Measurements from ENCODE around the gene ADARB2.
"Not testable (repeated sequence)": the region's sequence is repeated elsewhere in the genome, so short reads cannot be mapped to it uniquely, and the experiment has no call there.

The ADARB2 gene

DNA sequence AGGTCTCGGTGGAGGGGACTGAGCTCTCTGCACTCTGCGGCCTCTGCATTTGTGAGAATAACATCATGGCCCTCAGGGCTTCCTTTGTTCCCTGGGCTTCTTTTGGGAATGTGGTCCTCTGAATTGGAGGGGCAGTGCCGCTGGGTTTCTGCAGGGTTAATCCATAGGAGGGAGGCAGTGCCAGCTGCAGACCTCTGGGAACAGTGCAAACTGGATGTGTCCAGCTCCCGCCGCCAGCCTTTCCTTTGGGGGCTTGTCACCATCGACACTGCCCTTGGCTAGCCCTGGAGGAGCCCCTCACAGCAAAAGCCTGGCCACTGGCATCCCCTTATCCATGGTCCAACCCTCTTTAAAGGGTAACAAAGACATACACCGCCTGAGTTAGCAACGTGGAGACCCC lies 507.2 kb downstream of the ADARB2 start:
- Mint-ChIP-seq H3K9me3 (peaks cover 4% of the 10 kb centered on the region), H3K27me3 (peaks cover 4% of the 10 kb centered on the region), H3K27ac (no peak overlapping the region), H3K4me3 (no peak overlapping the region), H3K36me3 (ENCODE audit: low read depth) (no peaks in the 10 kb centered on the region), H3K4me1 (peaks cover 2% of the 10 kb centered on the region)
- DNase-seq = no peak
- no peak for ATAC-seq

DNA sequence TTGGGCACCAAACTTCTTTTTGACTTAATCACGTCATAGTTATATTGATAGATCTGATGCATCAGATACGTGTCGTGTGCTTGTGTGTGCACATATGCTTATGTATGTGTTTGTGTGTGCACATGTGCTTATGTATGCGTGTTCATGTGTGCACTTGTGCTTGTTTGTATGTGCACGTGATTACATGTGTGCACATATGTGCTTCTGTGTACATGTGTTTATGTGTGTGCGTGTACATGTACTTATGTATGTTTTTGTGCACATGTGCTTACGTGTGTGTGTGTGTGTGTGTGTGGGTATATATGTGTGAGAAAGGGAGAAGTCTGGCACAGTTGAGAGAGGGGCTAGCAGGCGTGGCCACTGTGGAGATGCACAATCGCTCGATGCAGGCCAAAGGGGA lies 507.8 kb downstream of the ADARB2 start:
- Mint-ChIP-seq H3K4me3 (no peak overlapping the region), H3K36me3 (ENCODE audit: low read depth) (no peaks in the 10 kb centered on the region), H3K27ac (no peak overlapping the region), H3K4me1 (peaks cover 2% of the 10 kb centered on the region), H3K9me3 (peaks cover 4% of the 10 kb centered on the region), H3K27me3 (peaks cover 4% of the 10 kb centered on the region)
- ATAC-seq = no peak
- no peak for DNase-seq

GRCh38 chr10:1229116-1229515 lies 508.2 kb downstream of the ADARB2 start:
- ATAC-seq (no peak), DNase-seq (no peak)
- peaks cover 2% of the 10 kb centered on the region for H3K4me1 Mint-ChIP-seq
- H3K27ac Mint-ChIP-seq = no peak overlapping the region
- no peaks in the 10 kb centered on the region for H3K36me3 Mint-ChIP-seq (ENCODE audit: low read depth)
- H3K9me3 Mint-ChIP-seq = peaks cover 4% of the 10 kb centered on the region
- no peak overlapping the region for H3K4me3 Mint-ChIP-seq
- peaks cover 6% of the 10 kb centered on the region for H3K27me3 Mint-ChIP-seq

DNA sequence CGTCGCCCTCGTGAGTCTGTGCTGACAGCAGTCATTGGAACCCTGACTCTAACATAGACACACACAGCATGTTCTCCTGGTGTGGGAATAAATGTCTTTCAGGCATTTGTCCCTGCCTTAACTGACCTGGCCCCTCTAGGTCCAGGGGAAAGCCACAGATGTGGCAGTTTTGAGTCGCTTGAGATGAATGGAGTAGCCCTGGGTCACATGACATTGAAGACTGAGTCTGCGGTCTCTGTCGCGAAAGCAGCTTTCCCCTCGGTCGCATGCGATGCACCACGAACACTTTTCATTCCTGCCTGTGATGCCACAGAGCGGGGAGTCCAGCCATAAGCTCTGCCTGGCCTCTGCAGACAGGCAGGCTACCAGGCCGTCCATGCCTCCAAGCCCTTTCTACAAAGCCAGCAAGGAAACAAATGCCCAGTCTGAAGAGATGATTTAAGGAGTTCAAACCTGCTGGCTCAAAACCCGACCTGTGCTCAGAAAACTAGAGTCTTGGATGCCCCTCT lies 508.8 kb downstream of the ADARB2 start:
- DNase-seq = no peak
- Mint-ChIP-seq H3K9me3 (peaks cover 4% of the 10 kb centered on the region), H3K36me3 (ENCODE audit: low read depth) (no peaks in the 10 kb centered on the region), H3K27me3 (peaks cover 6% of the 10 kb centered on the region), H3K27ac (no peak overlapping the region), H3K4me3 (no peak overlapping the region), H3K4me1 (peaks cover 2% of the 10 kb centered on the region)
- no peak for ATAC-seq

DNA sequence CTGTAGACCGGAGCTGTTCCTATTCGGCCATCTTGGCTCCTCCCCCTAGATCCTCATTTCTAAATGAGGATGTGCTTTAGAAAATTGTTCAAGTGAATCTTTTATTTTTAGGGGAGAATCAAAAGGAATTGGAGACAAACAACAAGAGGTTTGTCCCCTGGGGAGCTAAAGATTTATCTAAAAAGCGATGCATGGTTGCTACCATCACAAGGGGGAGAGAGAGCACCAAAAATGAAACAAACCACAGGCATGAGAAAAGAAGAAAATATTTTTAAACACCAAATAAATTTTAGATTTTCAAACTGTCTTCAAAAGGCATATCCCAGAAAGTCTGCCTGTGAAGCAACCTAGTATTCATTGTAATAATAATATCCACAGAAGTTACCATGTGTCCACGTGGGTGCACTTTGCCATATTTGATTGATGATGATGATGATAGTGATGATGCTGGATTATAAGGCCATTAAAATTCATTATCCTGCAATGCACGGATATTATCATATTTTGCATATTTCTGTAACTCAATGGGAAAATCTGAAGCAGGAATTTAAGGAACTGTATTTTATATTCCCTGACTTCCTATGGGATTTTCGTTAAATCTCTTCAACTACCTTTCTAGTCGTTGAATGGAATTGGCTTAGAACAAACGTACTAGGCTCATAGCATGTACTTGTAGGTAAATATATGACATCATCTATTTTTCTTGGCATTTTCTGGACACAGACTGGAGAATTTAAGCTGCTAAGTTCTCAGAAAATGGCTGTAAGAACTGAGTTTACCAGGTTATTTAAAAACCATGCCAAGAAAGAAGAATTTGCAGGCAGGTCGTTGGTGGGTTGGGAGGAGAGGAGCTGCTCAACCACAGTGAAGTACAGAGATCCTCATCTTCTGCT lies 509.6 kb downstream of the ADARB2 start:
- H3K4me1 Mint-ChIP-seq = no peaks in the 10 kb centered on the region
- DNase-seq = no peak
- no peak for ATAC-seq
- H3K9me3 Mint-ChIP-seq = peaks cover 4% of the 10 kb centered on the region
- H3K4me3 Mint-ChIP-seq = no peak overlapping the region
- peaks cover 6% of the 10 kb centered on the region for H3K27me3 Mint-ChIP-seq
- no peaks in the 10 kb centered on the region for H3K36me3 Mint-ChIP-seq (ENCODE audit: low read depth)
- H3K27ac Mint-ChIP-seq = no peak overlapping the region

GRCh38 chr10:1226907-1227306 lies 510.4 kb downstream of the ADARB2 start:
- H3K4me3 Mint-ChIP-seq; ATAC-seq; H3K4me1 Mint-ChIP-seq; DNase-seq; H3K36me3 Mint-ChIP-seq (ENCODE audit: low read depth); H3K27me3 Mint-ChIP-seq; H3K27ac Mint-ChIP-seq; H3K9me3 Mint-ChIP-seq: not testable (repeated sequence)

DNA sequence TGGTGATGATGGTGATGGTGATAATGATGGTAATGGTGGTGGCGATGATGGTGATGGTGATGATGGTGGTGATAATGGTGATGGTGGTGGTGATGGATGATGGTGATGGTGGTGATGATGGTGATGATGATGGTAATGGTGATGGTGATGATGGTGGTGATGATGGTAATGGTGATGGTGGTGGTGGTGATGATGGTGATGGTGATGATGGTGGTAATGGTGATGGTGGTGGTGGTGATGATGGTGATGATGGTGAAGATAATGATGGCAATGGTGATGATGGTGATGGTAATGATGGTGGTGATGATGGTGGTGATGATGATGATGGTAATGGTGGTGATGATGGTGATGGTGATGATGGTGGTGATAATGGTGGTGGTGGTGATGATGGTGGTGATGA lies 517.5 kb downstream of the ADARB2 start:
- H3K4me1 Mint-ChIP-seq; ATAC-seq; H3K27me3 Mint-ChIP-seq; H3K9me3 Mint-ChIP-seq; H3K36me3 Mint-ChIP-seq (ENCODE audit: low read depth); DNase-seq; H3K27ac Mint-ChIP-seq; H3K4me3 Mint-ChIP-seq: not testable (repeated sequence)

GRCh38 chr10:1217661-1218060 lies 519.7 kb downstream of the ADARB2 start:
- no peaks in the 10 kb centered on the region for H3K9me3 Mint-ChIP-seq
- no peaks in the 10 kb centered on the region for H3K27me3 Mint-ChIP-seq
- H3K4me1 Mint-ChIP-seq = no peaks in the 10 kb centered on the region
- ATAC-seq (no peak), DNase-seq (no peak)
- H3K4me3 Mint-ChIP-seq = no peak overlapping the region
- H3K27ac Mint-ChIP-seq = no peak overlapping the region
- no peaks in the 10 kb centered on the region for H3K36me3 Mint-ChIP-seq (ENCODE audit: low read depth)

DNA sequence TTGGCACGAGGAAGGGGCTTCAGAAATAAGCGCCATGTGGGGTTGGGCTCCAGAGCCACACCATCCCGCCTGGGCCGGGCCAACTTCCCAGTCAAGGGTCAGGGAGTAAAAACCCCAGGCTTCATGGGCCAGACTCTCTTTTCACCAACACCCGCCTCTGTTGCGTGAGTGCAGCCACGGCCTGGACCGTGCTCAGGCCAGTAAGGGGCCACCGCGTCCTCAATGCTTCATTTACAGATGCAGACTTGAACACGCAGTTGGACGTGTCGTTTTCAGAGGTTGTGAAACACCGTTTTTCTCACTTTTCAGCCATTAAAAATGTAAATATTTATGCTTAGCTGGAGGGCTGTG lies 520.1 kb downstream of the ADARB2 start:
- no peak for DNase-seq
- H3K9me3 Mint-ChIP-seq = no peaks in the 10 kb centered on the region
- H3K27me3 Mint-ChIP-seq = no peaks in the 10 kb centered on the region
- no peak for ATAC-seq
- no peak overlapping the region for H3K27ac Mint-ChIP-seq
- H3K4me1 Mint-ChIP-seq = no peaks in the 10 kb centered on the region
- no peaks in the 10 kb centered on the region for H3K36me3 Mint-ChIP-seq (ENCODE audit: low read depth)
- no peak overlapping the region for H3K4me3 Mint-ChIP-seq

GRCh38 chr10:1216574-1217236 lies 520.6 kb downstream of the ADARB2 start:
- Mint-ChIP-seq H3K27me3 (no peaks in the 10 kb centered on the region), H3K36me3 (ENCODE audit: low read depth) (no peaks in the 10 kb centered on the region), H3K9me3 (no peaks in the 10 kb centered on the region), H3K4me3 (no peak overlapping the region), H3K4me1 (no peaks in the 10 kb centered on the region), H3K27ac (no peak overlapping the region)
- no peak for DNase-seq
- ATAC-seq = no peak

DNA sequence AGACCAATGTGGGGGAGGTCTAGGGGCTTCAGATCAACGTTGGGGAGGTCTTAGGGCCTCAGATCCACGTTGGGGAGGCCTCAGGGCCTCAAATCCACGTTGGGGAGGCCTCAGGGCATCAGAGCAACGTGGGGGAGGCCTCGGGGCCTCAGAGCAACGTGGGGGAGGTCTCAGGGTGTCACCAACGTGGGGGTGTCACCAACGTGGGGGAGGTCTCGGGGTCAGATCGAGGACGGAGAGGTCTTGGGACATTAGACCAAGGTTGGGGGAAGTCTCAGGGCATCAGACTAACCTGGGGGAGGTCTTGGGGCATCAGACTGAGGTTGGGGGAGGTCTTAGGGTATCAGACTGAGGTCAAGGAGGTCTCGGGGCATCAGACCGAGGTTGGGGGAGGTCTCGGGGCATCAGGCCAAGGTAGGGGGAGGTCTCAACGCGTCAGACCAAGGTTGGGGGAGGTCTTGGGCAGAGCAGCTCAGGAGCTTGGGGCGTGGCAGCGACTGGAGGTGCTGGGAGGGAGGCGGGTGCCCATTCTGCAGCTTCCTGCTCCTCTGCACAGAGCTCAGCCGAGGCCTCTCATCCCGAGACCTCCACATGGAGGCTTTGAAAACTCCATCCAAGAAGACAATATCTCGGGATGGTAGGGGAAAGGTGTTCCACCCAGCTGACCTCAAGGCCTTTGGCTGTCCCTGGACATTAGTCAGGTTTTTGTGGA lies 521.3 kb downstream of the ADARB2 start:
- H3K4me3 Mint-ChIP-seq = no peak overlapping the region
- ATAC-seq (no peak), DNase-seq (no peak)
- no peak overlapping the region for H3K27ac Mint-ChIP-seq
- H3K4me1 Mint-ChIP-seq = no peaks in the 10 kb centered on the region
- no peaks in the 10 kb centered on the region for H3K36me3 Mint-ChIP-seq (ENCODE audit: low read depth)
- no peaks in the 10 kb centered on the region for H3K27me3 Mint-ChIP-seq
- no peaks in the 10 kb centered on the region for H3K9me3 Mint-ChIP-seq

DNA sequence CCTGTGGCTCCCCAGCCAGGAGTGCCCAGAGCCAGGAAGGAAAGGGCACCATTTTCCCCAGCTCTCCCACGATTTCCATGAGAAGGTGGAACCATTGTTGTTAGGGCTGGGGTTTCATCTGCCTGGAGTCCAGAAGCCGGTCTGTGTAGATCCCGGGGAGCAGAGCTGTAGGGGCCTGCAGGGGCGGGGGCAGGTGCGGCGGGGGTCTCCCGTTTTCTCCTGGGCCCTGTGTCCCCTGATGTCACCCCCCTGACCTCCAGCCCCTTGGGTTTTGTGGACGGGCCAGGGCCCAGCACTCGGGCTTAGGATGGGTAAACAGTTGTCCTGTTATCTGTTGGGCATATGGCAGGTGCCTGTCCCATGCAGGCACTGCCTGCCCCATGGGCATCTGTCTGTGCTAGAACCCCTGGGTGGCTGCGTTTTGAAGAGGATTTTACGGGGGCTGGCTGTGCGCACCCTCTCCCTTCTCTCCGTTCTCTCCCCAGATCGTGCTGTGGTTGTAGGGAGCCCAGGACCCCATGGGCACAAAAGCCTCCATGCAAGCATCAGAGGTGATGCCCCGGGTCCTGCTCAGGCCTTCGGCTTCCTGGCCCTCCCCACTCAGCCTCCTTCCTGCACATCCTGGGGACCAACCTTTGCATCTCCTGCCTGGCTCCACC lies 522.3 kb downstream of the ADARB2 start:
- DNase-seq = no peak

DNA sequence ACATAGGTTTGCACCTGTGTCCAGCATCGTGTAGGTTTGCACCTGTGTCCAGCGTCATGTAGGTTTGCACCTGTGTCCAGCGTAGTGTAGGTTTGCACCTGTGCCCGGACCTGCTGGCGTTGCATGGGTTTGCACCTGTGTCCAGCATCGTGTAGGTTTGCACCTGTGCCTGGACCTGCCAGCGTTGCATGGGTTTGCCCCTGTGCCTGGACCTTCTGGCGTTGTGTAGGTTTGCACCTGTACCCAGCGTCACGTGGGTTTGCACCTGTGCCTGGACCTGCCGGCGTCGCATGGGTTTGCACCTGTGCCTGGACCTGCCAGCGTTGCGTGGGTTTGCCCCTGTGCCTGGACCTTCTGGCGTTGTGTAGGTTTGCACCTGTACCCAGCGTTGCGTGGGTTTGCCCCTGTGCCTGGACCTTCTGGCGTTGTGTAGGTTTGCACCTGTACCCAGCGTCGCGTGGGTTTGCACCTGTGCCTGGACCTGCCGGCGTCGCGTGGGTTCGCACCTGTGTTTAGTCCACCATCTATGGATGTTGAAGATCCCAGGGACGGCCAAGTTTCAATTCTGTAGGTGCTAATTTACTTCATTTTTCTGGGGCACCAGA lies 523.2 kb downstream of the ADARB2 start:
- DNase-seq (no peak), ATAC-seq (no peak)
- Mint-ChIP-seq H3K27me3 (no peaks in the 10 kb centered on the region), H3K9me3 (no peaks in the 10 kb centered on the region), H3K36me3 (ENCODE audit: low read depth) (no peaks in the 10 kb centered on the region), H3K27ac (no peak overlapping the region), H3K4me3 (no peak overlapping the region), H3K4me1 (no peaks in the 10 kb centered on the region)

More for the DNA sequence above, 522.3 kb downstream of the ADARB2 start:
- Mint-ChIP-seq H3K27ac (no peak overlapping the region), H3K36me3 (ENCODE audit: low read depth) (no peaks in the 10 kb centered on the region), H3K4me1 (no peaks in the 10 kb centered on the region), H3K27me3 (no peaks in the 10 kb centered on the region), H3K9me3 (no peaks in the 10 kb centered on the region), H3K4me3 (no peak overlapping the region)
- no peak for ATAC-seq

Measured in activated naive CD8-positive, alpha-beta T cell treated with anti-CD3 and anti-CD28 coated beads, Interleukin-2, amount 50 U/mL, for 24 hours (primary cell).